ENCODE data around the gene TXNDC8.

TXNDC8 gene

DNA sequence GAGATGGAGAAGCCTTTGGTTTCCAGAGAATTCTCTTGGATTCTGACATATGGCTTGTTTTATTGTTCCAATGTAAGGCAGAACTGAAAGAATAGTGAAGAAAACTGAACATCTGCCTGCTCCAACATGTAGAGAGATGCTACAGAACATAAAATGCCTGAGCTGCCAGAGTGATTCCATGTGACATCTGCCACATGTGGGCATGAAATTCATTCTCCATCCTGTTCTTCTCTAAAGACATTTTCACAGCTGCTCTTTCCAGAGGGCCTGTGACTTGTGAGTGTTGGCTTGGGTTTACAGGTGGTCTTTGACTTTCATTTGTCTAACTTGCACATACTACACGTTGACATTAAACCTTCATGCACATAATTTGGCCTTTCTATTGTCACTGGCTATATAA lies 47.7 kb downstream of the TXNDC8 start:
- Mint-ChIP-seq H3K36me3 (ENCODE audit: low read depth) (no peaks in the 10 kb centered on the region), H3K27ac (no peak overlapping the region), H3K4me1 (no peaks in the 10 kb centered on the region), H3K27me3 (ENCODE audit: low read depth, poor library complexity) (peaks cover 10% of the 10 kb centered on the region), H3K4me3 (no peak overlapping the region), H3K9me3 (no peaks in the 10 kb centered on the region)
- no peak for DNase-seq
- TF ChIP-seq, protein P1, sequence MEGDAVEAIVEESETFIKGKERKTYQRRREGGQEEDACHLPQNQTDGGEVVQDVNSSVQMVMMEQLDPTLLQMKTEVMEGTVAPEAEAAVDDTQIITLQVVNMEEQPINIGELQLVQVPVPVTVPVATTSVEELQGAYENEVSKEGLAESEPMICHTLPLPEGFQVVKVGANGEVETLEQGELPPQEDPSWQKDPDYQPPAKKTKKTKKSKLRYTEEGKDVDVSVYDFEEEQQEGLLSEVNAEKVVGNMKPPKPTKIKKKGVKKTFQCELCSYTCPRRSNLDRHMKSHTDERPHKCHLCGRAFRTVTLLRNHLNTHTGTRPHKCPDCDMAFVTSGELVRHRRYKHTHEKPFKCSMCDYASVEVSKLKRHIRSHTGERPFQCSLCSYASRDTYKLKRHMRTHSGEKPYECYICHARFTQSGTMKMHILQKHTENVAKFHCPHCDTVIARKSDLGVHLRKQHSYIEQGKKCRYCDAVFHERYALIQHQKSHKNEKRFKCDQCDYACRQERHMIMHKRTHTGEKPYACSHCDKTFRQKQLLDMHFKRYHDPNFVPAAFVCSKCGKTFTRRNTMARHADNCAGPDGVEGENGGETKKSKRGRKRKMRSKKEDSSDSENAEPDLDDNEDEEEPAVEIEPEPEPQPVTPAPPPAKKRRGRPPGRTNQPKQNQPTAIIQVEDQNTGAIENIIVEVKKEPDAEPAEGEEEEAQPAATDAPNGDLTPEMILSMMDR (IDR thresholded peaks at IDR 0.05), result no peak

DNA sequence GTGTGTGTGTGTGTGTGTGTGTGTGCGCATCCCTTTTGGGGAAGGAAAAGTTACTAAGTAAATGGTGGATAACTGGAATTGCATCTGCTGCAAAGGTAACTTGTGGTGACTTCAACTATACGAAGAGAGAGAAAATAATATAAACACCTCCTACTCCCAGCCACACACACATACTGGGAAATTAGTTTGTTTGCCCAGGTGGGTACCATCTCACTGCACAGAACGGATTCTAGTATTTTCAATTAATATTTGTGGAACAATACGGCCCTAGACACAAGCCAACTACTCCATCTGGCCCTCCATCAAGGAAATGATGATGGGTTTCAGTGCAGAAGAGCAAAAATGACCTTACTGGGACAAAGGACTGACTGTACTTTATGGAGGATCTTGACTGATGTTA lies 49.2 kb downstream of the TXNDC8 start:
- Mint-ChIP-seq H3K27me3 (ENCODE audit: low read depth, poor library complexity) (peaks cover 7% of the 10 kb centered on the region), H3K27ac (no peak overlapping the region), H3K4me1 (no peaks in the 10 kb centered on the region), H3K36me3 (ENCODE audit: low read depth) (no peaks in the 10 kb centered on the region), H3K4me3 (no peak overlapping the region), H3K9me3 (no peaks in the 10 kb centered on the region)
- no peak for DNase-seq
- TF ChIP-seq, protein P1 (IDR thresholded peaks at IDR 0.05), result no peak

DNA sequence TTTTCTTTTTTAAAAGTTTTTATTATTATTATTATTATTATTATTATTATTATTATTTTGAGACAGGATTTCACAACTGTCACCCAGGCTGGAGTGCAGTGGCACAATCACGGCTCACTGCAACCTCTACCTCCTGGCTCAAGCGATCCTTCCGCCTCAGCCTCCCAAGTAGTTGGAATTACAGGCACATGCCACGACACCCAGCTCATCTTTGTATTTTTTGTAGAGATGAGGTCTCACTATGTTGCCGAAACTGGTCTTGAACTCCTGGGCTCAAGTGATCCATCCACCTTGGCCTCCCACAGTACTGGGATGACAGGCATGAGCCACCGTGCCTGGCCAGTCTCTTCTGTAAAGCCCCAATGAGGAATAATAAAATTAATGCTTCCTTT lies 50.4 kb downstream of the TXNDC8 start:
- Mint-ChIP-seq H3K27me3 (ENCODE audit: low read depth, poor library complexity) (peaks cover 4% of the 10 kb centered on the region), H3K27ac (no peak overlapping the region), H3K9me3 (no peaks in the 10 kb centered on the region), H3K4me1 (no peaks in the 10 kb centered on the region), H3K4me3 (no peak overlapping the region), H3K36me3 (ENCODE audit: low read depth) (no peaks in the 10 kb centered on the region)
- TF ChIP-seq, protein P1 (IDR thresholded peaks at IDR 0.05), result no peak
- no peak for DNase-seq

DNA sequence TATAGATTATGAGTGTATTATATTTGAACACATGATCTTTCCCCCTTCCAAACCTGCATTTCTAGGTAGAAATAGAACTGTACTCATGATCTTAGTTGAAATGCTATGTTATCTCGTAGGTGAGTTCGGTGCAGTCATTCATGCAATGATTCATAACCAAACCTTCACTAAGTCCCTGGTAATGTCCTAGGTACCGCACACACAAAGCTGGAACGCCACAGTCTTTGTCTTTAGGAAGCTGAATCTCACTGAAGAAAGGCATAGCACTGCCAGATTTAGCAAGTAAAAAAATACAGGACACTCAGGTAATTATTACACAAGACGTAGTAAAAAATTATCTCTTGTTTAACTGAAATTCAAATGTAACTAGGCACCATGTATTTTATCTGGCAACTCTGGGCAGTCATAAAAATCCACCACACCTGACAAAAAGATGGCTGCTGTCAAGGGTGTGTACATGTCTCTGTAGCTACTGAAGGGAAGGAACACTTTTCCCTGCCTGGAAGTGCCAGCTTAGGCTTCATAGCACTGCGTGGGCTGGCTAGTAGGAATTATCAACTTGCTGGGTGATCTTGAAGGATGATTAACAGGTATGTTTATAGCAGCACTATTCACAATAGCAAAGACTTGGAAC lies 53.3 kb downstream of the TXNDC8 start:
- peaks cover 12% of the 10 kb centered on the region for H3K27me3 Mint-ChIP-seq (ENCODE audit: low read depth, poor library complexity)
- H3K9me3 Mint-ChIP-seq, result no peaks in the 10 kb centered on the region
- H3K4me1 Mint-ChIP-seq, result no peaks in the 10 kb centered on the region
- no peaks in the 10 kb centered on the region for H3K36me3 Mint-ChIP-seq (ENCODE audit: low read depth)
- no peak overlapping the region for H3K27ac Mint-ChIP-seq
- DNase-seq, result no peak
- no peak overlapping the region for H3K4me3 Mint-ChIP-seq
- TF ChIP-seq, protein P1 (IDR thresholded peaks at IDR 0.05), result no peak

DNA sequence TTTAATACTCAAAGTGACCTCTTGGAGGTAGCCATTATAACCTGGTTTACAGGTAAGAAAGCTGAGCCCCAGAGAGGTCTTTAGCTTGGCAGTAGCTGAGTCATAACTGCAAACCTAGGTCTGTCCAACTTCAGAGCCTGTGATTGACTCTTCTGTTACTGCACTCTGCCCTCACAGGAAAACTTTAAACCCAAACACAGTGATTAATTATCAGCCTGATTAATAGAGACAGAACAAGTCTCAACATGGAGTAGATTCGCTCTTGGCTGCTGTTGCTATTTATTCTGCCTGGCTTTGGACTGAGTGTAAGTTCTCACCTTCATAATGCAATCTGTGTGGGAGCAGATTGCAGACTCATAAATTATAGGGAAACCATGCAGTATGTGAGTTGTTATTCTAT lies 53.9 kb downstream of the TXNDC8 start:
- H3K27ac Mint-ChIP-seq, result no peak overlapping the region
- peaks cover 12% of the 10 kb centered on the region for H3K27me3 Mint-ChIP-seq (ENCODE audit: low read depth, poor library complexity)
- no peaks in the 10 kb centered on the region for H3K36me3 Mint-ChIP-seq (ENCODE audit: low read depth)
- TF ChIP-seq, protein P1 (IDR thresholded peaks at IDR 0.05), result no peak
- no peak for DNase-seq
- H3K4me3 Mint-ChIP-seq, result no peak overlapping the region
- H3K9me3 Mint-ChIP-seq, result no peaks in the 10 kb centered on the region
- no peaks in the 10 kb centered on the region for H3K4me1 Mint-ChIP-seq

DNA sequence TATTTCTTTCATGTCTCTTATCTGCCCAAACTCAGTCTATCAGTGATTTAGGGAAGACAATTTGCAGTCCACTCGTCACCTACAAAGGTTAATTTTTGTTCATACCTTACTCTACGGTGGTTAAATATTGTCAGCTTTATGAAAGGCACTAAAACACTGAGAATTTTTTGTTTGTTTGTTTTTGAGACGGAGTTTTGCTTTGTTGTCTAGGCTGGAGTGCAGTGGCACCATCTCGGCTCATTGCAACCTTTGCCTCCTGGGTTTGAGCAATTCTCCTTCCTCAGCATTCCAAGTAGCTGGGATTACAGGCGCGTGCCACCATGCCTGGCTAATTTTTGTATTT lies 55.0 kb downstream of the TXNDC8 start:
- Mint-ChIP-seq H3K4me1 (no peaks in the 10 kb centered on the region), H3K36me3 (ENCODE audit: low read depth) (no peaks in the 10 kb centered on the region), H3K9me3 (no peaks in the 10 kb centered on the region), H3K4me3 (no peak overlapping the region), H3K27me3 (ENCODE audit: low read depth, poor library complexity) (peaks cover 12% of the 10 kb centered on the region), H3K27ac (no peak overlapping the region)
- TF ChIP-seq, protein P1 (IDR thresholded peaks at IDR 0.05), result no peak
- no peak for DNase-seq

Data from nephron progenitor cell (in vitro differentiated cells).